GM21390 (cell line): ENCODE measurements around the gene NMU.
A peak's percentile ranks its signal among the peaks of the same experiment; 100 is the strongest.
"Not testable (repeated sequence)": the region's sequence is repeated elsewhere in the genome, so short reads cannot be mapped to it uniquely, and the experiment has no call there.

Experiments used
- ATAC-seq: cut with Tn5 transposase; IDR thresholded peaks from one replicate; pipeline ENCODE4 v1.9.1; 2021; ENCODE audit not compliant: unreplicated experiment

The NMU gene

GRCh38 chr4:55625835-55626234 lies 10.3 kb downstream of the NMU start:
- no peak for ATAC-seq

GRCh38 chr4:55624063-55624462 lies 12.0 kb downstream of the NMU start:
- not testable (repeated sequence) for ATAC-seq

- ATAC-seq = no peak
These were observed 17.5 kb downstream of the NMU start for GRCh38 chr4:55618546-55619143.

- peak; percentile 100 for ATAC-seq
These were observed 18.4 kb downstream of the NMU start for GRCh38 chr4:55617587-55618197.

- no peak for ATAC-seq
These were observed 21.1 kb downstream of the NMU start for GRCh38 chr4:55615008-55615407.

- ATAC-seq = no peak
These were observed 22.5 kb downstream of the NMU start for GRCh38 chr4:55613621-55614020.

- ATAC-seq = no peak
These were observed 23.8 kb downstream of the NMU start for GRCh38 chr4:55612341-55612740.

GRCh38 chr4:55611358-55612059 lies 24.6 kb downstream of the NMU start:
- no peak for ATAC-seq

- ATAC-seq = no peak
These were observed 25.7 kb downstream of the NMU start for GRCh38 chr4:55610381-55610780.

GRCh38 chr4:55609393-55609866 lies 26.7 kb downstream of the NMU start:
- no peak for ATAC-seq

GRCh38 chr4:55608591-55608990 lies 27.5 kb downstream of the NMU start:
- no peak for ATAC-seq

GRCh38 chr4:55604996-55605395 lies 31.1 kb downstream of the NMU start:
- ATAC-seq = no peak

GRCh38 chr4:55600640-55601039 lies 35.5 kb downstream of the NMU start:
- no peak for ATAC-seq

GRCh38 chr4:55598641-55599040 lies 37.5 kb downstream of the NMU start:
- no peak for ATAC-seq

- no peak for ATAC-seq
These were observed 44.1 kb downstream of the NMU start, which contains the start of gene PDCL2 for GRCh38 chr4:55592014-55592413. Gene PDCL2, minus strand, starts transcription at chr4:55592245. Its CDS starts 136 bp downstream, at chr4:55592109.

- no peak for ATAC-seq
These were observed 47.9 kb downstream of the NMU start for GRCh38 chr4:55588160-55588559.

- ATAC-seq = not testable (repeated sequence)
These were observed 53.3 kb downstream of the NMU start for GRCh38 chr4:55582773-55583172.

GRCh38 chr4:55578341-55579010 lies 57.6 kb downstream of the NMU start:
- no peak for ATAC-seq

GRCh38 chr4:55575513-55575912 lies 60.6 kb downstream of the NMU start:
- ATAC-seq = no peak

GRCh38 chr4:55574252-55574651 lies 61.8 kb downstream of the NMU start:
- no peak for ATAC-seq

GRCh38 chr4:55571806-55572205 lies 64.3 kb downstream of the NMU start:
- ATAC-seq = no peak
